ENCODE measurements around the gene ANKRD13A.

ANKRD13A gene

DNA sequence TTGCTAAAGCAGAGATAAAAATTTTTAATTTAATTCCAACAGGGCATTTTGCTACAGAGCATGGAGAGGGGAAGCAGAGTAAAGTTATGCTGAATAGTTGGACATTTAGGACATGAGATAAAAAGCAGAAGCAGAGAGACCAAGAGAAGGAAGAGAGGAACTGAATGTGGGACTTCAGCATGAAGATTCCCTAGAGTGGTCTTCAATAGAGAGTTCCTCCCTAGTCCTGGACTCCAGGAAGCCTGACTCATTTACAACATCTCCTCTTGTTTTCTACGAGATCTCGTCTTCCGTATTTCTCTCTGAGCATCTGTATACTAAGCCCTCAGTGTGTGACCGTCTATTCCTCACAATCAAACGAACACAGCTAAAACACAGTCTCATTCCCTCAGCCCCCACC, 89.7 kb downstream of the ANKRD13A start:
- no peak for DNase-seq
